Measurements from ENCODE around the gene ZNF541. TPM values are rescaled to one million over a fixed set of nuclear protein-coding genes. Genes with fewer than 3 reads are reported as not detected.

ZNF541 gene
- total and polyA plus RNA-seq, 2 donors (not counting 3 experiments of a cell fraction or from before 2014, with no cell fraction given), result 0.03 to 0.13 TPM

DNA sequence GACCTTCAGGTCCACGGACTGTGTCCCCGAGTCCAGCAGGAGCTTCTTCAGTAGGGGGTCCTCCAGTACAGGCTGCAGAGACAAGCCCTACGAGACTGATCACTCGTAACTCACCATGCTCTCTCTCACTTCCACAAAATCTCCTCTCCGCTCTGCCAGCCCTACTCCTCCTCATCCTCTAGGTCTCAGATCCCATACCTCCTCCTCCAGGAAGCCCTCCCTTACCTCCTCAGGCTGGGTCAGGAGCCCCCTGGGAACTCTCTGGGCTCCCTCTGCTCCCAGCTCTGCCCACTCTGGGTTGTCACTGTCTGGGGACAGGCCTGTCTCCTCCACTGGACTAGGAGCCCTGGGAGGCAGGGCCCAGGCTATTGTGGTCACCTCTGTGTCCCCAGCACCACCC is 34.1 kb downstream of the ZNF541 start:
- Histone ChIP-seq H3K4me2 (ENCODE audit: insufficient read depth, low read length) (no peak overlapping the region), H3K9me3 (replicated peaks; ENCODE audit: control insufficient read depth, insufficient read depth, low read length) (no peaks in the 10 kb centered on the region), H3K4me3 (replicated peaks in 1 of 3; ENCODE audit: insufficient read depth in 1 of 3, low read depth in 1 of 3, low read length in 3 of 3) (no peak overlapping the region), H3K27me3 (ENCODE audit: control insufficient read depth in 2 of 2, insufficient read depth in 2 of 2, low read length in 2 of 2) (peaks cover 0 to 4% of the 10 kb centered on the region in 2 experiments), H3K79me2 (ENCODE audit: control insufficient read depth, insufficient read depth, low read length) (no peaks in the 10 kb centered on the region), H3K9ac (replicated peaks; ENCODE audit: extremely low read depth, insufficient read depth, low read length) (no peak overlapping the region), H4K20me1 (replicated peaks; ENCODE audit: control insufficient read depth, extremely low read depth, insufficient read depth, low read length) (no peaks in the 10 kb centered on the region), H2AFZ (ENCODE audit: low read depth, low read length) (no peak overlapping the region), H3K27ac (ENCODE audit: insufficient read depth, low read depth, low read length) (no peak overlapping the region), H3K9me1 (replicated peaks; ENCODE audit: control insufficient read depth, extremely low read depth, insufficient read depth, low read length) (no peaks in the 10 kb centered on the region), H3K4me1 (ENCODE audit: control insufficient read depth, extremely low read depth, insufficient read depth, low read length) (no peaks in the 10 kb centered on the region), H3K36me3 (ENCODE audit: control insufficient read depth in 2 of 2, extremely low read depth in 1 of 2, insufficient read depth in 2 of 2, low read length in 2 of 2) (no peaks in the 10 kb centered on the region)
- intact Hi-C loops (cut with micrococcal nuclease) (no loop called here), dilution Hi-C loops (cut with MboI; ENCODE audit: extremely low pct_ligation_motif_present, low sequenced_read_pairs) (no loop called here)
- no TSS peak for BruUV-seq (replicated peaks)
- ChIA-PET CTCF (interaction anchor here (1.0 kb wide), 2 partner anchors 23 to 102 kb away, joined by 3 to 4 read pairs; no protein-coding TSS in a partner anchor), POLR2A (no interaction called here)
- TF ChIP-seq, protein P1, sequence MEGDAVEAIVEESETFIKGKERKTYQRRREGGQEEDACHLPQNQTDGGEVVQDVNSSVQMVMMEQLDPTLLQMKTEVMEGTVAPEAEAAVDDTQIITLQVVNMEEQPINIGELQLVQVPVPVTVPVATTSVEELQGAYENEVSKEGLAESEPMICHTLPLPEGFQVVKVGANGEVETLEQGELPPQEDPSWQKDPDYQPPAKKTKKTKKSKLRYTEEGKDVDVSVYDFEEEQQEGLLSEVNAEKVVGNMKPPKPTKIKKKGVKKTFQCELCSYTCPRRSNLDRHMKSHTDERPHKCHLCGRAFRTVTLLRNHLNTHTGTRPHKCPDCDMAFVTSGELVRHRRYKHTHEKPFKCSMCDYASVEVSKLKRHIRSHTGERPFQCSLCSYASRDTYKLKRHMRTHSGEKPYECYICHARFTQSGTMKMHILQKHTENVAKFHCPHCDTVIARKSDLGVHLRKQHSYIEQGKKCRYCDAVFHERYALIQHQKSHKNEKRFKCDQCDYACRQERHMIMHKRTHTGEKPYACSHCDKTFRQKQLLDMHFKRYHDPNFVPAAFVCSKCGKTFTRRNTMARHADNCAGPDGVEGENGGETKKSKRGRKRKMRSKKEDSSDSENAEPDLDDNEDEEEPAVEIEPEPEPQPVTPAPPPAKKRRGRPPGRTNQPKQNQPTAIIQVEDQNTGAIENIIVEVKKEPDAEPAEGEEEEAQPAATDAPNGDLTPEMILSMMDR (IDR thresholded peaks at IDR 0.05; ENCODE audit: extremely low read depth in 1 of 2, insufficient read depth in 1 of 2, low read depth in 1 of 2, low read length in 2 of 2), result no peak
- TF ChIP-seq POLR2AphosphoS5 (IDR thresholded peaks at IDR 0.05; ENCODE audit: insufficient read depth, low read depth, low read length), result no peak
- TF ChIP-seq FOS (IDR thresholded peaks at IDR 0.05; ENCODE audit: borderline replicate concordance, insufficient read depth, low read length), result no peak
- TF ChIP-seq EZH2 (IDR thresholded peaks at IDR 0.05; ENCODE audit: borderline replicate concordance, low read depth, low read length, severe bottlenecking), result no peak
- no peak for TF ChIP-seq MYC (IDR thresholded peaks at IDR 0.05; ENCODE audit: low read depth, low read length)
- no peak for TF ChIP-seq JUN (IDR thresholded peaks at IDR 0.05; ENCODE audit: borderline replicate concordance, insufficient read depth, insufficient read length, low read depth)
- TF ChIP-seq GATA2 (IDR thresholded peaks at IDR 0.05; ENCODE audit: insufficient read depth, insufficient read length, low read depth, low read length), result no peak
- DNase-seq (ENCODE audit: low read depth, low spot score) (no peak), FAIRE-seq (no peak)
